Vagina (tissue), 2 donors: Measurements from ENCODE around the gene HLA-C. TPM values are rescaled to one million over a fixed set of nuclear protein-coding genes. Genes with fewer than 3 reads are reported as not detected.
"Not testable (repeated sequence)": the region's sequence is repeated elsewhere in the genome, so short reads cannot be mapped to it uniquely, and the experiment has no call there.

ENCODE experiments used
- DNase-seq, 2 donors: peaks; one replicate each; pipeline ENCODE4 v3.0.0-alpha.2; 2017; ENCODE audit errors: extremely low spot score in 2 of 2
- H3K27ac ChIP-seq: fragments of 200-600 bp; sonication (generic); one replicate; pipeline ENCODE4 v1.5.1; 2019
- H3K27me3 ChIP-seq: fragments of 200-600 bp; sonication (generic); one replicate; pipeline ENCODE4 v1.5.1; 2019
- H3K36me3 ChIP-seq, 2 donors: fragments of 200-600 bp; sonication (generic); one replicate each; pipeline ENCODE4 v1.5.1; 2017 to 2019
- H3K4me1 ChIP-seq: fragments of 200-600 bp; sonication (generic); one replicate; pipeline ENCODE4 v1.5.1; 2019
- H3K4me3 ChIP-seq, 2 donors: fragments of 200-600 bp; sonication (generic); 1 replicate in 1 of 2; 2 replicates in 1 of 2; pipeline ENCODE4 v1.5.1; 2016 to 2019
- H3K9me3 ChIP-seq: fragments of 200-600 bp; sonication (generic); one replicate; pipeline ENCODE4 v1.5.1; 2019
- POLR2A ChIP-seq, 2 donors: fragments of 450-650 bp; IDR thresholded peaks; one replicate each; pipeline ENCODE4 v1.6.1; 2017; ENCODE audit warnings: antibody characterized with exemption in 2 of 2, mild to moderate bottlenecking in 2 of 2, moderate library complexity in 2 of 2
- POLR2AphosphoS5 ChIP-seq, 2 donors: sonication (generic); formaldehyde crosslinking; IDR thresholded peaks; one replicate each; pipeline ENCODE4 v1.9.0; 2017; ENCODE audit warnings: antibody characterized with exemption in 2 of 2, mild to moderate bottlenecking in 2 of 2, low read depth in 1 of 2; ENCODE audit not compliant: insufficient read depth in 1 of 2
- intact Hi-C: fragments of 100-400 bp; cut with DNase I; formaldehyde crosslinking; loops from one replicate; pipeline ENCODE4 v1.15.1; 2023
- total RNA-seq: library from RNA; depleted of rRNA; stranded (reverse); fragments of >200 nt; gene quantifications from one replicate; pipeline ENCODE4 v1.2.3, GENCODE V29; 2016
- TF ChIP-seq, protein P1 (sequence below), 3 experiments: fragments of 450-650 bp in 2 of 3; fragments of 200-600 bp in 1 of 3; sonication (generic) in 1 of 3; IDR thresholded peaks; one replicate each; pipeline ENCODE4 v1.5.1; 2017 to 2019; ENCODE audit warnings: antibody characterized with exemption in 3 of 3, mild to moderate bottlenecking in 2 of 3, moderate library complexity in 2 of 3

Gene HLA-C
- total RNA-seq, 1 donor from 2014 or later: 639 TPM

DNA sequence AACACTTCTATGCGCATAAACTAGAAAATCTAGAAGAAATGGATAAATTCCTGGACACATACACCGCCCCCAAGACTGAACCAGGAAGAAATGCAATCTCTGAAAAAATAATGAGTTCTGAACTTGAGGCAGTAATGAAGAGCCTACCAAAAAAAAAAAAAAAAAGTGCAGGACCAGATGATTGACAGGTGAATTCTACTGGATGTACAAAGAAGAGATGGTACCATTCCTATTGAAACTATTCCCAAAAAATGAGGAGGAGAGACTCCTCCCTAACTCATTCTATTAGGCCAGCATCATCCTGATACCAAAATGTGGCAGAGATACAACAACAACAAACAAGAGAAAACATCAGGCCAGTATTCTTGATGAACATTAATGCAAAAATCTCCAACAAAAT, 22.7 kb downstream of the HLA-C start:
- TF ChIP-seq, protein P1, sequence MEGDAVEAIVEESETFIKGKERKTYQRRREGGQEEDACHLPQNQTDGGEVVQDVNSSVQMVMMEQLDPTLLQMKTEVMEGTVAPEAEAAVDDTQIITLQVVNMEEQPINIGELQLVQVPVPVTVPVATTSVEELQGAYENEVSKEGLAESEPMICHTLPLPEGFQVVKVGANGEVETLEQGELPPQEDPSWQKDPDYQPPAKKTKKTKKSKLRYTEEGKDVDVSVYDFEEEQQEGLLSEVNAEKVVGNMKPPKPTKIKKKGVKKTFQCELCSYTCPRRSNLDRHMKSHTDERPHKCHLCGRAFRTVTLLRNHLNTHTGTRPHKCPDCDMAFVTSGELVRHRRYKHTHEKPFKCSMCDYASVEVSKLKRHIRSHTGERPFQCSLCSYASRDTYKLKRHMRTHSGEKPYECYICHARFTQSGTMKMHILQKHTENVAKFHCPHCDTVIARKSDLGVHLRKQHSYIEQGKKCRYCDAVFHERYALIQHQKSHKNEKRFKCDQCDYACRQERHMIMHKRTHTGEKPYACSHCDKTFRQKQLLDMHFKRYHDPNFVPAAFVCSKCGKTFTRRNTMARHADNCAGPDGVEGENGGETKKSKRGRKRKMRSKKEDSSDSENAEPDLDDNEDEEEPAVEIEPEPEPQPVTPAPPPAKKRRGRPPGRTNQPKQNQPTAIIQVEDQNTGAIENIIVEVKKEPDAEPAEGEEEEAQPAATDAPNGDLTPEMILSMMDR (IDR thresholded peaks at IDR 0.05): no peak
- TF ChIP-seq POLR2AphosphoS5 (IDR thresholded peaks at IDR 0.05; ENCODE audit: insufficient read depth in 1 of 2, low read depth in 1 of 2) (no peak), POLR2A (IDR thresholded peaks at IDR 0.05) (no peak)
- no peaks in the 10 kb centered on the region for H3K36me3 ChIP-seq
- H3K27me3 ChIP-seq: no peaks in the 10 kb centered on the region
- no peaks in the 10 kb centered on the region for H3K9me3 ChIP-seq
- no peak overlapping the region for H3K27ac ChIP-seq
- no peak overlapping the region for H3K4me3 ChIP-seq
- no peaks in the 10 kb centered on the region for H3K4me1 ChIP-seq
- no peak for DNase-seq
- intact Hi-C loops: no loop called here

DNA sequence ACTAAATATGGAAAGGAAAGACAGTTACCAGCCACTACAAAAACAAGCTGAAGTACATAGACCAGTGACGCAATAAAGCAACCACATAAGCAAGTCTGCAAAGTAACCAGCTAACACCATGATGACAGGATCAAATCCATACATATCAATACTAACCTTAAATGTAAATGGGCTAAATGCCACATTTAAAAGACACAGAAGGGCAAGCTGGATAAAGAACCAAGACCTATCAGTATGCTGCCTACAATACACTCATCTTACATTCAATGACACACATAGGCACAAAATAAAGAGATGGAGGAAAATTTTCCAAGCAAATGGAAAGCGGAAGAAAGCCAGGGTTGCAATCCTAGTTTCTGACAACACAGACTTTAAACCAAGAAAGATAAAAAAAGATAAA, 24.1 kb downstream of the HLA-C start:
- no peak for DNase-seq
- Histone ChIP-seq H3K4me3 (no peak overlapping the region), H3K36me3 (no peaks in the 10 kb centered on the region), H3K4me1 (no peaks in the 10 kb centered on the region), H3K27me3 (no peaks in the 10 kb centered on the region), H3K9me3 (no peaks in the 10 kb centered on the region), H3K27ac (no peak overlapping the region)
- intact Hi-C loops: no loop called here
- TF ChIP-seq POLR2AphosphoS5 (IDR thresholded peaks at IDR 0.05; ENCODE audit: insufficient read depth in 1 of 2, low read depth in 1 of 2) (no peak), POLR2A (IDR thresholded peaks at IDR 0.05) (no peak)
- TF ChIP-seq, protein P1 (IDR thresholded peaks at IDR 0.05): no peak

DNA sequence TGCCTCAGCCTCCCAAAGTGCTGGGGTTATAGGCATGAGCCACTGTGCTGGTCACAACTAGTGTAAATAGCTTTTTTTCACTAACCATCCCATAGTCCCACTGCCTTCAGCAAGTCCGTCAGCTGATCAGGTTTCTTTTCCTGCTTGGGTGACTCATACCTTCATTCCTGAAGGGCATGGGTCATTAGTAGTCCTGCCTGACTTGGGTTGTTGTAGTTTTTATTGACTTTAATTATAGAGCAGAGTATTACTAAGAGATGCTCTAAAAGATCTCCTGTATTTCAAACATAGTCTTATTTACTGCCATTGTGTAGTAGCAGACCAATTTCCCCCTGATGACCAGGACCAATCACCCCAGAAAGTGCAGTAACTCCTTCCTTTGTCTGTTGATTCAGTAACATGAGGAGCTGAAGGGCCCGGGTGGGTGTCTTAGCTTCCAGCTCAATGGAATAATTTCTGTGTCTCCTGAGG, 25.8 kb downstream of the HLA-C start:
- no peak for DNase-seq
- intact Hi-C loops: no loop called here
- no peak overlapping the region for H3K4me3 ChIP-seq
- H3K27ac ChIP-seq: no peak overlapping the region
- H3K9me3 ChIP-seq: no peaks in the 10 kb centered on the region
- no peaks in the 10 kb centered on the region for H3K36me3 ChIP-seq
- no peaks in the 10 kb centered on the region for H3K27me3 ChIP-seq
- no peaks in the 10 kb centered on the region for H3K4me1 ChIP-seq
- TF ChIP-seq, protein P1 (IDR thresholded peaks at IDR 0.05): no peak
- TF ChIP-seq POLR2A (IDR thresholded peaks at IDR 0.05) (no peak), POLR2AphosphoS5 (IDR thresholded peaks at IDR 0.05; ENCODE audit: insufficient read depth in 1 of 2, low read depth in 1 of 2) (no peak)

DNA sequence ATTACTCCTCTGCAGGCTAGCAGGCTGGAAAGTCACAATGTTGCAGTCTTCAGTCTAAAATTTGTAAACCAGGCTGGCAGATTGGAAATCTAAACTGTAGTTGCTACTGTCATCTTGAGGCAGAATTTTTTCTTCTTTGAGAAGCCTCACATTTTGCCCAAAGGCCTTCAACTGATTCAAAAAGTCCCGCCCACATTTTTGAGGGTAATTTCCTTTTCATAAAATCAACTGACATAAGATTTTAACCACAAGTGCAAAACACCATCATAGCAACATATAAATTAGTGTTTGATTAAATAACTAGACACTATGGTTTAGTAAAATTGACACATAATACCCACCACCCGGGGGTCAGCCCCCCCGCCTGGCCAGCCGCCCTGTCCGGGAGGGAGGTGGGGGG, 28.4 kb downstream of the HLA-C start:
- intact Hi-C loops: no loop called here
- no peaks in the 10 kb centered on the region for H3K9me3 ChIP-seq
- H3K27ac ChIP-seq: no peak overlapping the region
- H3K27me3 ChIP-seq: no peaks in the 10 kb centered on the region
- TF ChIP-seq, protein P1 (IDR thresholded peaks at IDR 0.05): no peak
- TF ChIP-seq POLR2A (IDR thresholded peaks at IDR 0.05) (no peak), POLR2AphosphoS5 (IDR thresholded peaks at IDR 0.05; ENCODE audit: insufficient read depth in 1 of 2, low read depth in 1 of 2) (no peak)
- no peaks in the 10 kb centered on the region for H3K36me3 ChIP-seq
- H3K4me1 ChIP-seq: no peaks in the 10 kb centered on the region
- no peak for DNase-seq
- no peak overlapping the region for H3K4me3 ChIP-seq

DNA sequence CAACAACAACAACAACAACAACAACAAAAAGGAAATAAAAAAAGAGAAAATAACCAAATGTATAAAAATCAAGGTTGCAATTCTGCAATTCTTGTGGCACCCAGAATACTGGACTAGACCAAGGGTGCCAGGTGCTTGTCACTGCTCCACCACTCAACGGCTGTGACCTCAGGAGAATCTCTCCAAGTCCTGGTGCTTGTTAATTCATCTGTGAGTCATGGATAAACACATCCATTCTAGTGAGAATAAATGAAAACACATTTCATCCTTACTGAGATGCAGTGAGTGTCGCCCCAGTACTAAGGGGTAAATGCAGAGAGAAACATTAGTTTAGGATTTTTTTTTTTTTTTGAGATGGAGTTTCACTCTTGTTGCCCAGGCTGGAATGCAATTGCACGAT, 32.0 kb downstream of the HLA-C start:
- Histone ChIP-seq H3K4me3 (no peak overlapping the region), H3K27ac (no peak overlapping the region), H3K27me3 (no peaks in the 10 kb centered on the region), H3K4me1 (no peaks in the 10 kb centered on the region), H3K9me3 (no peaks in the 10 kb centered on the region), H3K36me3 (no peaks in the 10 kb centered on the region)
- DNase-seq: no peak
- intact Hi-C loops: no loop called here
- TF ChIP-seq, protein P1 (IDR thresholded peaks at IDR 0.05): no peak
- TF ChIP-seq POLR2A (IDR thresholded peaks at IDR 0.05) (no peak), POLR2AphosphoS5 (IDR thresholded peaks at IDR 0.05; ENCODE audit: insufficient read depth in 1 of 2, low read depth in 1 of 2) (no peak)

DNA sequence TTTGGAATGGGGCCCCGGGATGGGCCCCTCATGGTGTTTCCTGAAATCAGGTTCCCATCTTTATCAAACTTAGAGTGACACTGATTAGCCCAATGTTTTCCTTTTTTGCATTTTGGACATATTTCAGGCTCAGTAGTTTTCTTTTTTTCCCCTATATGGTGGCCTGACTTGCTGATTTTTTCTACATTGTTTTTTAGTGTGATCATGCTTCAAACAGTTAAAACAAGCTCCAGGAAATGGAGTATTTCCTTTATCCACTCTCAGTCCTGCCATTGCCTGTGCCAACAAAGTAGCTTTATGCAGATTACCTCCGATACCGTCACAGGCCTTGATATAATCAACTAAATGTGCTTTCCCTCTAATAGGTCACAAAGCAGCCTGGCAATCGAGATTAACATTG, 37.8 kb downstream of the HLA-C start:
- H3K27me3 ChIP-seq, H3K36me3 ChIP-seq, H3K4me3 ChIP-seq, H3K9me3 ChIP-seq, H3K27ac ChIP-seq, intact Hi-C loops, DNase-seq, H3K4me1 ChIP-seq: not testable (repeated sequence)
